GM12892 (cell line): Measurements from ENCODE around the gene SENP6.

Experiments used
- DNase-seq: peaks from one replicate; pipeline ENCODE4 v3.0.0; 2011; ENCODE audit not compliant: insufficient read length
- FAIRE-seq: peaks from 2 replicates; lab custom pipeline; 2011; peaks lifted over from hg19 to GRCh38; lab: Jason Lieb, UNC
- POLR2A ChIP-seq: IDR thresholded peaks from 2 replicates; pipeline ENCODE4 v1.6.1; 2011; ENCODE audit warnings: low read depth, low read length, control low read depth
- POLR2AphosphoS5 ChIP-seq: IDR thresholded peaks from 2 replicates; pipeline ENCODE4 v1.6.1; 2011; ENCODE audit warnings: low read depth, low read length, control low read depth
- TAF1 ChIP-seq: IDR thresholded peaks from 2 replicates; pipeline ENCODE4 v1.6.1; 2011; ENCODE audit warnings: low read depth, mild to moderate bottlenecking, control low read depth, low read length, borderline replicate concordance

SENP6 gene

DNA sequence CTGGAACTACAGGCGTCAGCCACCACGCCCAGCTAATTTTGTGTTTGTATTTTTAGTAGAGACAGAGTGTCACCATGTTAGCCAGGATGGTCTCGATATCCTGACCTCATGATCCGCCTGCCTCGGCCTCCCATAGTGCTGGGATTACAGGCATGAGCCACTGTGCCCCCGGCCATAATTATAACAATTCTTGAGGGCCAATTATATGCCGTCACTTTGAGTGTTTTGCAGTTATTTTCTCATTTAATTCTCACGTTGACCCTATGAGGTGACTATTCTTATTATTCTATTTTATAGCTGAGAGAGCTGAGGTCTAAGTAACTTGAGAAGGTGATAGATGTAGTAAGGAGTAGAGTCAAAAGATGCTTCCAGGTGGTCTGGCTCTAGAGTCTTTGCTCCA, 160.4 kb downstream of the SENP6 start:
- no peak for DNase-seq
- no peak for TF ChIP-seq TAF1
- TF ChIP-seq POLR2A, result no peak
- TF ChIP-seq POLR2AphosphoS5, result no peak
- FAIRE-seq, result no peak

DNA sequence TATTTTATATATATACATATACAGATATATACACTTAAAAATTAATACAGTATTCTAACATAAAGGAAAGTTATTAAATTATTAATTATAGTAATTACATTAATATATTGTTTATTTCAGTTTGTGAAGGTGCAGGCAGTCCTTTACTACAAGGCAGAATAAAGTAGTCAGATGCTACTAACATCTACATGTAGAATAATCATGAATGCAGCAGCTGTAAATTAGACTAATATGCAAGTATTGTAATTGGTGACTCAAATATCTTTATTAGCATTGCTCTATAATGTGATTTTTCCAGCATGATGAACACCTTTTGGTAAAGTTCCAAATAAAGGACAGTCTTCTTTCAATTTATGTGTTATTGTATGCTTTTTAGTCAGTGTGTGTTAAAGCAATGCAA, 164.7 kb downstream of the SENP6 start:
- no peak for TF ChIP-seq TAF1
- TF ChIP-seq POLR2A, result no peak
- TF ChIP-seq POLR2AphosphoS5, result no peak
- FAIRE-seq (no peak), DNase-seq (no peak)
